Myocyte (in vitro differentiated cells): ENCODE results near the gene SRC. TPM values are rescaled to one million over a fixed set of nuclear protein-coding genes. Genes with fewer than 3 reads are reported as not detected.

ENCODE experiments used
- DNase-seq: peaks from one replicate; pipeline ENCODE4 v3.0.0-alpha.2; 2012; ENCODE audit warnings: low read depth
- total RNA-seq: library from RNA; depleted of rRNA; stranded (reverse); fragments of >200 nt; gene quantifications from 2 replicates; pipeline ENCODE4 v1.2.3, GENCODE V29; 2014

Gene SRC
- total RNA-seq, 1 donor from 2014 or later, result 3.2 TPM

DNA sequence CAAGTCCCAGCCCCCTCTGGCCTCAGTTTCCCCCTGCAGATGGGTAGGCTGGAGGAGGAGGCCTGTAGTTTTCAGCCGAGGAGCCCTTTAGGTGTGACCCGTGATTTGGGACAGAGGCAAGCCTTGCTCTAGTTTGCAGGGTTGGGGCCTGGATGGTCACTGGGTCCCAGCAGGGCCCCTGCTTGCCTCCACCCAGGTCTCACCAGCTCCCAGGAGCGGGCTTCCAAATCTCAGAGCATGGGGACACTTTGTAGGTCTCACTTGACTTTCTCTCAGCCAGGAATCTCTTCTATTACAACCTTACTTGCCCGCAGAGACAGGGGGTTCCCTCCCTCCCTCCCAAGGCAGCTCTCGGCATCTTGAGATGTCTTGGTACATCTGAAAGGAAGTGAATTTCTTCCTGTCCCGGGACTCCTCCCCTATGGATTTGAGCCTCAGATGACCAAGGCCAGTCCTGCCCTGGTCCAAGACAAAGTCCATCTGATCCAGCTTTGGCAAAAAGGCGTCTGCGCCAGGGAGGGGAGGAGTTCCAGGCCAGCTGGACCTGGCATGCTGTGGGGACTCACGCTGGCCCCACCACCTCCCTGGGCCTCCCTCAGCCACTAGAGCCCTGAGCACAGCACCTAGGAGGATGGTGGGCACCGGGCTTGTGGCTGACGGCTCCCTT lies 47.4 kb downstream of the SRC start:
- DNase-seq, result no peak

DNA sequence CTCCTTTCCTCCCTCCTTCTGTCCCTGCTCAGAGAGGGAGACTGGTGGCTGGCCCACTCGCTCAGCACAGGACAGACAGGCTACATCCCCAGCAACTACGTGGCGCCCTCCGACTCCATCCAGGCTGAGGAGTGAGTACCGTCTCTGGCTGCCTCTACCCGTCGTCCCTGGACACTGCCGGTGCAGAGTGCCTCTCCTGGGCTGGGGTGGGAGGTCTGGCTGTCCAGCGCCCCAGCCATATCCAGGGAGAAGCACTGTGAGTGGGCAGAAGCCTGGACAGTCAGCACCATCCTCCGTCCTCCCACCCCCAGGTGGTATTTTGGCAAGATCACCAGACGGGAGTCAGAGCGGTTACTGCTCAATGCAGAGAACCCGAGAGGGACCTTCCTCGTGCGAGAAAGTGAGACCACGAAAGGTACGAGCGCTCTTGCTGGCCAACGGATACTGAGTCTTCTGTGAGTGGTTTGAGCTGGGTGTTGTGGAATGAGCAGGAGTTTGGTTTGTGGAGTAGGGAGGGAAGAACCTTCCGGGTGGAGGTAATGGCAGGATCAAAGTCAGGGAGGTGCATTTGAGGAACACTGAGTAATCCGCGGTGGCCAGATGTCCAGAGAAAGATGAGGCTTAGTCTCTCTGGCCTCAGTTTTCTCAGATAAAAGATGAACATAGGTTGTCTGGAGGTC lies 48.1 kb downstream of the SRC start:
- no peak for DNase-seq

DNA sequence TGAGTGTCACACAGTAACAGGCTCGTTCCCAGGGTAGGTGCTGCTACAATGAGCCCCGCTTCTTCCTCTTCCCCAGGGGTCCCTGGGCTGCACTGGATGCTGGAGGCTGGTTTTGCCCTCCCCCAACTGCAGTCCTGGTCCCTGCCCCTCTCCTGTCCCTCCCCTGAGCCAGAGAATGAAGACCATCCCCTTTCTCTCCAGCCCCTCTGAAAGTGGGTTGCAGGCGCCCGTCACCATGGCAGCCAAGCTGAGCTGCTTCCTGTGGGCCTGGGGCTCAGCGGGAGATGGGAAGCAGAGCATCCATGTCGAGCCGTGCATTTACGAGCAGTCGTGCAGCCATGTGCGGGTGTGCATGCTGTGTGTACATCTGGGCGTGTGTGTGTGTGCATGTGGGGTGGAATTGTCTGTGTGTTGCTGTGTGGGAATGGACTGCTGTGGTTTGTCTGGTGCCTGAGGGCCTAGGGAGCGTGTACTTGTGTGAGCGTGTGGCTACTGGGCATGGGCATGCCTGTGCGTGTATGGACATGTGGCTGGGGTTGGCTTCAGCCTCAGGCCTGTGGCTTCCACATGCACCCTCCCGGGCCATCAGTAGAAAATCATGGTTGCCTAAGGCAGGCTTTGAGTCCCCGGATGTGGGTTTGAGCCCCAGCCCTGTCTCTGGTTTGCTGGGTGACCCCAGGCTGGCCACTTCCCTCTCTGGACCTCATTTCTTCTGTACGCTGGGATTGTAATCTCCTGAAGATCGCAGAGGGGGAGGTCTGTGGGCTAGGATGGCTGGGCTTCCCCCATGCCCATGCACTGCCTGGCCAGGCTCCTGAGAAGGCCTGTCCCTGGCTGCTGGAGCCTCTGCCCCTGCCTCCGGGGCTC lies 48.8 kb downstream of the SRC start:
- peak; percentile 22 for DNase-seq

DNA sequence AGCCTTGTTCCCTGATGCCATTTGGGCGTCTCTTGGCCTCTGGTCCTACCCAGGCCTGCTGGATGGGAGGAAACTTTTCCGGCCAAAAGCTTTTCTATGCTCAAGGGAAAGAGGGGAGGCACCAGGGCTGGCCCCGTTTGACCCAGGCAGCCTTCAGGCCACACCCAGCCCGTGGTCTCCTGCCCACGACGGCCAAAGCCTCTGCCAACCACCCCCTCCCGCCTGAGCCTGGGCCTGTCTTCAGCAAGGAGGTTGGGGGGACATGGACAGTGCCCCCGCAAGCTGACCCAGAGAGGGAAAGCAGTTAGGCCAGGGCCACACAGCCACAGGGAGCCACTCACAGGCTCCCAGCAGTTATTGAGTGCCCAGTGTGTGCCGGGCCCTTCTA lies 49.5 kb downstream of the SRC start:
- peak; percentile 25 for DNase-seq

DNA sequence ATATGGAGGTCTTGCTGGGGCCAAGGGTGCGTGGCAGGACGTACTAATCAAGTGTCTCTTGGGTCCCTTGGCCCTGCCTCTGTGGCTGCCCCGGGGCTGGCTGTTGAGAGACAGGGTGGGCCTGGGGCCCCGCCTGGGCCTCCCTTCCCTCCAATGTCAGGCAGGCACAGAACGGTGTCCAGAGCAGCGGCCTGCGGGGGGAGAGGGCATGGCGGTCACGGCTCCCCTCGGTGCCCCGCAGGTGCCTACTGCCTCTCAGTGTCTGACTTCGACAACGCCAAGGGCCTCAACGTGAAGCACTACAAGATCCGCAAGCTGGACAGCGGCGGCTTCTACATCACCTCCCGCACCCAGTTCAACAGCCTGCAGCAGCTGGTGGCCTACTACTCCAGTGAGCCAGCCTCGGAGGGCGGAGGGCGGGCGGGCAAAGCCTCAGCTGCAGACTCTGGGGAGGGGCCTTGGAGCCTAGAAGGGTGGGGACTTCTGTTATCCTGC lies 50.0 kb downstream of the SRC start:
- peak; percentile 59 for DNase-seq

DNA sequence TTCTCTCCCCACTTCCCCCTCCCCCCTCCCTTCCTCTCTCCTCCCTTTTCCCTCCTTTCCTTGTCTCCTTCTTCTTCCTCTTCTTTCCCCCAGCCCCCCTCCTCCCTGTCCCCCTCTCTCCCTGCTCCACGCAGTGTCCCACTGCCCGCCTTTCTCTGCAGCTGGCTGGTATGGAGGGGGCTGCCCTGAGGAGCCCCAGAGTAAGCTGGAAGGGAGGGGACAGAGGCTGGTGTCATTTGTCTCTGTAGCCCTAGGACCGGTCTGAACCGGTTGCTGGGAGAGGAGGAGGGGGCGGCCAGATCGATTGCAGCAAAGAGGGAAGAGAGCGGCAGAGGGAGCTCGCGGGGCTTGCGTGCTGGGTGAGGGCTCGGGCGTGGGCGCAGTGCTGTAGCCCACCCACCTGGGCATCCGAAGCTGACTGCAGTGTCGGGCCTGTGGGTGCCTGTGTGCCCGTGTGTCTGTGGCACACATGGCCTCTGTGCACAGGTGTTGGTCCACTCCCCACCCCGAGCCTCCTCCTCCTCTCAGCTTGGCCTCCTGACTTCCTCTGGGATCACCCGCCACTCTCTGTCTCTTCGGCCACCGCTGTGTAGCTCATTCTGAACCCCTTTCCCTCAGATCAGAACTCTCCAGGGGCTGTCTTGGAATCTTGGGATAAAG lies 50.6 kb downstream of the SRC start:
- DNase-seq, result no peak

DNA sequence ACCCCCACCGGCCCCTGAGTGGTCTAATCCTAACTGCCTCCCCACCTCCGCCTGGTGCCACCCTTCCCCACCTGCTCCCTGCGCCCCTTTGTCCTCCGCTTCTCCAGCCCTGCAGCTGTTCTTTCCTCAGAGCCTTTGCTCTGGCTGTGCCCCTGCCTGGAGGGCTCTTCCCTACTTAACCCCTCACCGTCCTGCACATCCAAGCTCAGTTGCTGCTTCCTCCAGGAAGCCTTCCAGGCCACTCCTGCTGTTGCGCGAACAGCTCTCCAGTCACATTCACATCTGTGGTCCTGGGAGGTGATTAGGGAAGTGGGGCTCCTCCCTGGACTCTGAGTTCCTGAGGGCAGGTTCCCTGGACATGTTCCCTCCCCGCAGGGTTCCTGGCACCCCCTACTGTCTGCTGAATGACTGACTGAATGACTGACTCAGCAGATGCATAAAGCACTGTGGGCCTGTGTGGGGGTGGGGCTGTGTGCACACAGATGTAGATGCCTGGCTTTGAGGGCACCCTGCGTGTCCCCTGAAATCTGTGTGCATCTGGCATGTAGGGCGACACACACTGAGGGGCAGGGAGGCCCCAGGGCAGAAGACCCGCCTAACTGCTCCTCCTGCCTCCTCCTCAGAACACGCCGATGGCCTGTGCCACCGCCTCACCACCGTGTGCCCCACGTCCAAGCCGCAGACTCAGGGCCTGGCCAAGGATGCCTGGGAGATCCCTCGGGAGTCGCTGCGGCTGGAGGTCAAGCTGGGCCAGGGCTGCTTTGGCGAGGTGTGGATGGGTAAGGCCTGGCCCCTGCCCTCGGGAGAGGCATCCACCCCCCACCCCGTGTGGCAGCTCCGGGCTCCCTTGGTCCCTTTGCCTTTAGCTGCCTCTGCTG lies 51.4 kb downstream of the SRC start:
- DNase-seq, result peak; percentile 28

DNA sequence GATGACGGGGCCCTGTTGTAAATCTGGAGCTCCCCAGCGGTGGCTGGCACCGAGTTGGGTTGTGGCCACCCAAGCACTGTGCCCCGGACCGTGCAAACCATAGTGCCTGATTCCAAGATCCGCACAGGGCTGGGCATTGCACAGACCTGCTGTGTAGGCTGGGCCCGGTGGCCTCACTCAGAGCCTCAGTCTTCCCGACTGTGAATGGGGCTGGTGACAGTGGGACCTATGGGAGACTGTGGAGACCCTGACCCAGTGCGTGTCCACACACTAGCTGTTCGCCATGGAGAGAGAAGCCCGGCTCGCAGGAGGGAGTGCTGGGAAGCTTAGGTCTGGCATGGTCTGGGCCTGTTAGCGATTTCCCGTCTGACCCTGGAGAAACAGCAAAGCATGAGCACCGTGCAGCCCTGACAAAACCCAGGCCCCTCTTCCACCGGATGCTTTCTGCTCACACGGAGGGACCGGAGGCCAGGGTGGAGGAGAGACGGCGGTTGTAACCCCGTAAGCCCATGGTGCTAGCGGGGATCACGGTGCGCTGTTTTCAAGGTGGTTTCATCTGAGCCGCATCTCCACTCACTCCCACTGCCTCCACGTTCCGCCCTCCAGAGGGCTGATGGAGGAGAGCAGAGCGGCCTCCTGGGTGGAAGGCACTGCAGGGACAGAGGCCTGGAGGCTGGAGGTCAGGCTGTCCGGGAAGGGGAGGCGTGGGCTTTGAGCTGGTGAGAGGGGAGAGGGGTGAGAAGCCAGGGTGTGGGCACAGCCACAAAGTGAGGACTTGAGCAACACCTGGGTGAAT lies 52.2 kb downstream of the SRC start:
- DNase-seq, result no peak

DNA sequence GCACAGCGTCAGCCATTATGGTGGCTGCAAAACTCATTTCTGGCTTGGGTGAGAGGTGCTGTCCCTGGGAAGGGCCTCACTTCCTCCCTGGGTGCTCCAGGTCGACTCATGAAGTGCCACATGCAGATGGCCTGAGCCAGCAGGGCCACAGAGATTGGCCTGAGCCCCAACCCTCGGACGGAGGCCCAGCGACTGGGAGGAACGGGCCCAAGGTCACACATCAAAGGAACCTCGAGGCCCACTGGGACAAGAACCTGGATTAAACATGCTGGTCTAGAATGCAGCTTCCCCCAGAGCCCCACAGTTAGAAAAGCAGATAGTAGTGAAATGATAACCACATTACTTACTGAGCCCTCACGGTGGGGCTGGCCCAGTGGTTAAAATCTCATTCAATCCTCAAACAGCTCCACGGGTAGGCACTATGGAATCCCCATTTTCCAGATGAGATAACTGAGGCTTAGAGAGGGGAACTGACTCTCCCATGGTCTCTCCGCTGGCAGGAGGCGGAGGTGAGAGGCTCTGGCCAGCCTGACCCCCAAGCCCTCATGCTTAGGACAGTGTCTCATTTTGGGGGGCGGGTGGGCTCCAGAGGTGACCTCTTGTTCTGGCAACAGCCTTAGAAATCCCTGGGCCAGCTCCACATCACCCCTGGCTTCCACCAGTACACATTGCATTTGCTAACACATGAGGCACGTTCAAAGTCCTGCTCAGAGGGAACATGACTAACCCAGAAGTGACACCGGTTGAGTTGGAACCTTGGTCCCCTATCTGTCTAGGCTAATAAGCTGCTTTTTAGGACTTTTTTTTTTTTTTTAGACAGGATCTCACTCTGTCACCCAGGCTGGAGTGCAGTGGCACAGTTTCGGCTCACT lies 53.0 kb downstream of the SRC start:
- DNase-seq, result no peak

DNA sequence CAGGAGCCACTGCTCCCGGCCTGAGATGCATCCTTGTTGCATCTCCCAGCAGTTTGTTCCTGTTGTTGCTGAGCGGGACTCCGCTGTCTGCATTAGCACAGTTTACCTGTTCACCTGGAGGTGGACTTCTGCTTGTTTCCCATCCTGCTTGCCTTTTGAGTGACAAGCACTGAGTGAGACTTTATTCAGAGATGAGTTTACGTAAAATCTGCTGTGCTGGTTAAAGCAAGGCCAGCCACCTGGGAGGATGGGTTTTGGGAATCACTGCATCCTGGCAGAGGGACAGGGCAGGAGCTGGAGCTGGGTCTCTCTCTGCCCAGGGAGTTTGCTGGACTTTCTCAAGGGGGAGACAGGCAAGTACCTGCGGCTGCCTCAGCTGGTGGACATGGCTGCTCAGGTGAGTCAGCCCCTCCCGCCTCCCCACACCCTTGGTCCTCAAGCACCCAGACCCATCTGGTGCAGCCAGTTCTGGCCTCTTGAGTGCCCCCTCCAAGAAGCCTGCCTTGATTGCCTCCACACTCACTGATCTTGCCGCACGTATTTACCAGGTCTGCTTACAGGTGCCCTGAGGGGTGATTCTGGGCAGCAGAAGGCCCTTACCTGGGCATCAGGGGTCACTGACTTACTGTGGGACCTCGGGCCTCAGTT lies 55.5 kb downstream of the SRC start:
- DNase-seq, result no peak

DNA sequence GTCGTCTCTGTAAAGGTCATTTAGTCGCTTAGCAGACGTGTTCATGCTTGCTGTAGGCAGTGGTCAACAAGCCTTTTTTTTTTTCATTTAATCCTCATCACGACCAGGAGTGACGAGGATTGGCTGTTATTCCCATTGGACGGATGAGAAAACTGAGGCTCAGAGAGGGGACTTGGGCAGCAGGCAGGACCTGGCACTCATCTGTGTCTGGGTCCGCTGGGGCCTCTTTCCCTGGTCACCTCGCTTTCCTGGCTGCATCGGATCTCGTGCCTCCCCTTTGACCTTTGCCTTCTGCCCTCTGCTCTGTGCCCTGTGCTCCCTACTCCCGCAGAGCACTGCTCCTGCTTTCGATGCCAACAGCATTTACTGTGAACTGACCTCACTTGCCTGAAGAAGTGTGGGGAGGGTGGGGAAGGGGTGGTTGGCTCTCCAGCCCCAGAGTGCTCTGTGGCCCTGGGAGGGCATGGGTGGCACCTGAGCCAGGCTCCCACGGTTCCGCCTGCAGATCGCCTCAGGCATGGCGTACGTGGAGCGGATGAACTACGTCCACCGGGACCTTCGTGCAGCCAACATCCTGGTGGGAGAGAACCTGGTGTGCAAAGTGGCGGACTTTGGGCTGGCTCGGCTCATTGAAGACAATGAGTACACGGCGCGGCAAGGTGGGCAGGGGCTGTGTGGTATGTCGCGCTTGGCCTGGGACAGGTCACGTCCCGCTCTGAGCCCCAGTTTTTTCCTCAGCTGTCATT lies 56.2 kb downstream of the SRC start:
- no peak for DNase-seq

DNA sequence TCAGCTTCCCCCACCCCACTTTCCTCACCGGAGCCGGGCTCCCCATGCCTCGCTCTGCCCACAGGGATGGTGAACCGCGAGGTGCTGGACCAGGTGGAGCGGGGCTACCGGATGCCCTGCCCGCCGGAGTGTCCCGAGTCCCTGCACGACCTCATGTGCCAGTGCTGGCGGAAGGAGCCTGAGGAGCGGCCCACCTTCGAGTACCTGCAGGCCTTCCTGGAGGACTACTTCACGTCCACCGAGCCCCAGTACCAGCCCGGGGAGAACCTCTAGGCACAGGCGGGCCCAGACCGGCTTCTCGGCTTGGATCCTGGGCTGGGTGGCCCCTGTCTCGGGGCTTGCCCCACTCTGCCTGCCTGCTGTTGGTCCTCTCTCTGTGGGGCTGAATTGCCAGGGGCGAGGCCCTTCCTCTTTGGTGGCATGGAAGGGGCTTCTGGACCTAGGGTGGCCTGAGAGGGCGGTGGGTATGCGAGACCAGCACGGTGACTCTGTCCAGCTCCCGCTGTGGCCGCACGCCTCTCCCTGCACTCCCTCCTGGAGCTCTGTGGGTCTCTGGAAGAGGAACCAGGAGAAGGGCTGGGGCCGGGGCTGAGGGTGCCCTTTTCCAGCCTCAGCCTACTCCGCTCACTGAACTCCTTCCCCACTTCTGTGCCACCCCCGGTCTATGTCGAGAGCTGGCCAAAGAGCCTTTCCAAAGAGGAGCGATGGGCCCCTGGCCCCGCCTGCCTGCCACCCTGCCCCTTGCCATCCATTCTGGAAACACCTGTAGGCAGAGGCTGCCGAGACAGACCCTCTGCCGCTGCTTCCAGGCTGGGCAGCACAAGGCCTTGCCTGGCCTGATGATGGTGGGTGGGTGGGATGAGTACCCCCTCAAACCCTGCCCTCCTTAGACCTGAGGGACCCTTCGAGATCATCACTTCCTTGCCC lies 57.4 kb downstream of the SRC start:
- DNase-seq, result no peak

DNA sequence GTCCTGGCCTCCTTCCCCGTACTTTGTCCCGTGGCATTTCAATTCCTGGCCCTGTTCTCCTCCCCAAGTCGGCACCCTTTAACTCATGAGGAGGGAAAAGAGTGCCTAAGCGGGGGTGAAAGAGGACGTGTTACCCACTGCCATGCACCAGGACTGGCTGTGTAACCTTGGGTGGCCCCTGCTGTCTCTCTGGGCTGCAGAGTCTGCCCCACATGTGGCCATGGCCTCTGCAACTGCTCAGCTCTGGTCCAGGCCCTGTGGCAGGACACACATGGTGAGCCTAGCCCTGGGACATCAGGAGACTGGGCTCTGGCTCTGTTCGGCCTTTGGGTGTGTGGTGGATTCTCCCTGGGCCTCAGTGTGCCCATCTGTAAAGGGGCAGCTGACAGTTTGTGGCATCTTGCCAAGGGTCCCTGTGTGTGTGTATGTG lies 58.5 kb downstream of the SRC start:
- DNase-seq, result no peak

DNA sequence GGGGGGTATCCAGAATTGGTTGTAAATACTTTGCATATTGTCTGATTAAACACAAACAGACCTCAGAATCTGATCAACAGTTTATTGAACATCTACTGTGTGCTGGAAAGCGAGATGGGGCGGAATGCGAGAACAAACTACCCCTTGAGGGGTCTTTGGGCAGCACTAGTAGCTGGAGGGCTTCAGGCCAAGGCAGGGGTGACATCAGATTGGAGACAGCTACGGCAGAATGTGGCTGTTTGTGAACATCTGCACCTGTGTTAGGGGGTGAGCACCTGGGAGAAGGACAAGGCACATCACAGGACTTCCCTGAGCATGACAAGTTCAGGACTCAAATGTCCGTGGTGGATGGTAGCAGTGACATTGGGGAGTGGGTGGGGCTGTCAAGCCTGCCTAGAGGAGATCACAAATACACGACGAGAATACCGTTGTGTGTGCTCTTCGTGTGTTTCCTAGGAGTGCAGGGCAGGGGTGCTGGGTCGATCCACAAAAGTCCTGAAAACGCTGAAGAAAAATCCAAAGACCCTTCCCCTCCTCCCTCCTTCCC lies 59.5 kb downstream of the SRC start:
- DNase-seq, result no peak

DNA sequence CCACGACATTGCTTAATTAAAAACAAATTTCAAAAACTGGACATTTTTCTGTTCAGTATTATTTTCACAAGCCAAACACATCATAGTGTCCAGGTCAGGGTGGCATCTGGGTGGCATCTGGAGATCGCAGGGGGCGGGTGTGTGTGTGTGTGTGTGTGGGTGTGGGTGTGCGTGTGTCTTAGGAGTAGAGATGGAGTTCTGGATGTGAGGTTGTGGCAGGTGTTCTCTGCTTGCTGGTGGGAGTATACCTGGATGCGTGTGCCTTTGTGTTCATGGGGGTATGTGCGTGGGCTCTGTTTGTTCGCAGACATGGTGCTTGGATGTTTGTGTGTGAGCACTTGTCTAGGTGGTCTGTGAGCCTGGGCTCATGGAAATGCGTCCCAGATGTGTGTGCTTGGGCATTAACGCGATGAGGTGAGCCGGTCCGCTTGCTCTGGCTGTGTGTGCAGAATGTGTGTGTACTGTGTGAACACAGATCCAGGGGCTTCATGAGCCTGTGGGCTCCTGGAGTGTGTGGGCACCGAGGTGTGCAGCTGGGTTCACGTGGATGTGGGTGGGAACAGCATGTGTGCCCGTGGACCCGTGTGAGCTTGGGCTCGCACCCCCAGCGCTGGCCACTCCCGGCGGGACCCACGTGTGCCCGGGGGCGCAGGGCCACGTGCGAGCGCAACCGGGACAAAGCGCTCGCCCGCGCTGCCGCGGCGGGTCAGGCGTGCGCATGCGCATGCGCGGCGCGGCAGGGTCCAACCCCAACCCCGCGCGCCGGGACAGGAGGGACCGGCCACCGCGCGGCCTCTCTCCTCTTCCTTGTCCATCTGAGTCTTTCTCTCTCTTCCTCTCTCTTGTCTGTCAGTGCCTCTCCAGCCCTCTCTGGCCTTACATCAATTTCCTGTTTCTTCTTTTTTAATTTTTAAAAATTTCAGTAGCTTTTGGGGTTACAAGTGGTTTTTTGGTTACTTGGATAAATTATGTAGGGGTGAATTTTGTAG lies 60.4 kb downstream of the SRC start:
- peak; percentile 44 for DNase-seq
